Measurements from ENCODE around the gene APH1A. TPM values are rescaled to one million over a fixed set of nuclear protein-coding genes. Genes with fewer than 3 reads are reported as not detected.

APH1A gene
- total RNA-seq, 4 donors from 2014 or later: 41.2 to 63.8 (median 54.9) TPM

GRCh38 chr1:150259217-150259616, 9.6 kb downstream of the APH1A start:
- Histone ChIP-seq H3K27me3 (no peaks in the 10 kb centered on the region), H3K27ac (peak overlapping the region; percentile 22 to 76 (median 66)), H3K4me1 (peaks cover 32 to 48% of the 10 kb centered on the region in 2 donors), H3K9me3 (no peaks in the 10 kb centered on the region), H3K4me3 (no peak overlapping the region), H3K36me3 (peaks cover 0 to 2% of the 10 kb centered on the region in 2 donors)
- DNase-seq: no peak
- no peak for ATAC-seq
- intact Hi-C loops (cut with DNase I; ENCODE audit: low total_unique reads): no loop called here
- in situ Hi-C loops (cut with MboI; ENCODE audit: low sequenced_read_pairs in 4 of 4): no loop called here
- TF ChIP-seq POLR2A (IDR thresholded peaks at IDR 0.05) (no peak), CTCF (IDR thresholded peaks at IDR 0.05 in 4 of 5, conservative IDR thresholded peaks at IDR 0.05 in 1 of 5) (no peak)

- DNase-seq (peak in 1 of 2 donors; percentile 49), ATAC-seq (peak in 1 of 2 donors; percentile 35)
- H3K36me3 ChIP-seq: no peaks in the 10 kb centered on the region
- H3K27ac ChIP-seq: peak within 1 kb of the TSS; percentile 64 to 78 (median 72)
- H3K4me1 ChIP-seq: peaks cover 32 to 48% of the 10 kb centered on the region in 2 donors
- in situ Hi-C loops (cut with MboI; ENCODE audit: low sequenced_read_pairs in 4 of 4): no loop called here
- H3K27me3 ChIP-seq: no peaks in the 10 kb centered on the region
- peak within 1 kb of the TSS in 2 of 4 donors; percentile 10 to 14 for H3K4me3 ChIP-seq
- intact Hi-C loops (cut with DNase I; ENCODE audit: low total_unique reads): loop anchor here (2.0 kb wide), 1 partner anchor 65 kb away; no protein-coding TSS in a partner anchor
- TF ChIP-seq CTCF (IDR thresholded peaks at IDR 0.05 in 4 of 5, conservative IDR thresholded peaks at IDR 0.05 in 1 of 5): no peak
- no peak for TF ChIP-seq POLR2A (IDR thresholded peaks at IDR 0.05)
- H3K9me3 ChIP-seq: no peaks in the 10 kb centered on the region
These were observed 10.9 kb downstream of the APH1A start, which contains the start of gene CA14 for GRCh38 chr1:150257624-150258585. Gene CA14 (plus strand): TSS chr1:150257774. CDS start chr1:150258129, 355 bp downstream.

GRCh38 chr1:150256554-150257341, 12.1 kb downstream of the APH1A start:
- H3K36me3 ChIP-seq: no peaks in the 10 kb centered on the region
- peaks cover 32 to 48% of the 10 kb centered on the region in 2 donors for H3K4me1 ChIP-seq
- DNase-seq (peak in 1 of 2 donors; percentile 8), ATAC-seq (peak in 1 of 2 donors; percentile 12)
- intact Hi-C loops (cut with DNase I; ENCODE audit: low total_unique reads) (loop anchor here (1.0 to 2.0 kb wide), 3 partner anchors 13 to 66 kb away; partner anchors contain the start of gene APH1A), in situ Hi-C loops (cut with MboI; ENCODE audit: low sequenced_read_pairs in 4 of 4) (no loop called here)
- H3K4me3 ChIP-seq: no peak overlapping the region
- no peaks in the 10 kb centered on the region for H3K27me3 ChIP-seq
- TF ChIP-seq POLR2A (IDR thresholded peaks at IDR 0.05): no peak
- TF ChIP-seq CTCF (IDR thresholded peaks at IDR 0.05 in 4 of 5, conservative IDR thresholded peaks at IDR 0.05 in 1 of 5): no peak
- peak overlapping the region; percentile 50 to 78 (median 72) for H3K27ac ChIP-seq
- no peaks in the 10 kb centered on the region for H3K9me3 ChIP-seq

- ATAC-seq (peak in 1 of 2 donors; percentile 4), DNase-seq (no peak)
- peak overlapping the region; percentile 50 to 78 (median 72) for H3K27ac ChIP-seq
- H3K4me3 ChIP-seq: peak overlapping the region in 3 of 4 donors; percentile 4 to 44 (median 42)
- intact Hi-C loops (cut with DNase I; ENCODE audit: low total_unique reads): loop anchor here (1.0 to 2.0 kb wide), 3 partner anchors 13 to 67 kb away; partner anchors contain the start of gene APH1A
- peaks cover 32 to 48% of the 10 kb centered on the region in 2 donors for H3K4me1 ChIP-seq
- no peaks in the 10 kb centered on the region for H3K9me3 ChIP-seq
- no peaks in the 10 kb centered on the region for H3K27me3 ChIP-seq
- H3K36me3 ChIP-seq: no peaks in the 10 kb centered on the region
- TF ChIP-seq CTCF (IDR thresholded peaks at IDR 0.05 in 4 of 5, conservative IDR thresholded peaks at IDR 0.05 in 1 of 5) (no peak), POLR2A (IDR thresholded peaks at IDR 0.05) (no peak)
- in situ Hi-C loops (cut with MboI; ENCODE audit: low sequenced_read_pairs in 4 of 4): no loop called here
These were observed 12.6 kb downstream of the APH1A start for GRCh38 chr1:150256198-150256553.
